HL-60/S4 (cell line): ENCODE results near the gene SPECC1.
"Not testable (repeated sequence)": the region's sequence is repeated elsewhere in the genome, so short reads cannot be mapped to it uniquely, and the experiment has no call there.

Experiments used
- in situ Hi-C: fragments of 300-500 bp; cut with MboI; formaldehyde crosslinking; loops from 2 replicates; pipeline ENCODE4 v1.14.3; 2022; ENCODE audit warnings: low sequenced_read_pairs

SPECC1 gene

DNA sequence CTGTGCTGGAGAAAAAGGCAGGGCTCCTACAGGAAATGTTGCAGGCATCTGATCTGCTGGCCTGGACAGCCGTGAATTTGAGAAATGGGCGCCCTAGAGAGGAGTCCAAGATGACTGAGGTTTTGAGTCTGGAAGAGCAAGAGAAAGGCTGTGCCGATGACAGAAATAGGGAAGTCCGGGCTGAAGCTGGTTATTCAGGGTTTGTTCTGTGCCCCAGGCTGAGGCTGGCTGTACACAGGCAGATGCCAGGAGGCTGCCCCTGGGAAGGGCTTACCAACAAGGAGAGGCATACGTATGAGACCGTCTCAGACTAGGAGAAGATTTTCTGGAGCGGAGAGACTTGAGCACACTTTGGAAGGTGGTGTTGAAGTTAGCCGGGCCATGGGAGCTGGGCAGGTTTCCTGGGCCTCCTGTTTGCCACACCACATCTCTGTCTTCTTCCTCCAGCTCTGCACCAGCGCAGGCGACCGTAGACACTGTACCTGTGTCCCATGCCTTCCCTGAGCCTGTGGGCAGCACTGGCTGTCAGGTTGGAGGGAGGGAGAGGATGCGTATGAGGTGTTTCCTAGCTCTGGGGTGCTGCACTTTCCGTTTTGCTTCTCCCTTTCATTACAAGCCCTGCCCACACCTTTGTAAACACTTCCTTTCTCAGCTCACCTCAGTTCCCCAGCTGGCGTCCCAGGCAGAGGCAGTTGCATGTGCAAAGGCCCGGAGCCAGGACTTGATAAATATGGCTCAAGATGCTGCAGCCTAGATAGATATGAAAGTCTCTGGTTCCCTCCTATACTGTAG, 80.8 kb downstream of the SPECC1 start:
- in situ Hi-C loops, result no loop called here

DNA sequence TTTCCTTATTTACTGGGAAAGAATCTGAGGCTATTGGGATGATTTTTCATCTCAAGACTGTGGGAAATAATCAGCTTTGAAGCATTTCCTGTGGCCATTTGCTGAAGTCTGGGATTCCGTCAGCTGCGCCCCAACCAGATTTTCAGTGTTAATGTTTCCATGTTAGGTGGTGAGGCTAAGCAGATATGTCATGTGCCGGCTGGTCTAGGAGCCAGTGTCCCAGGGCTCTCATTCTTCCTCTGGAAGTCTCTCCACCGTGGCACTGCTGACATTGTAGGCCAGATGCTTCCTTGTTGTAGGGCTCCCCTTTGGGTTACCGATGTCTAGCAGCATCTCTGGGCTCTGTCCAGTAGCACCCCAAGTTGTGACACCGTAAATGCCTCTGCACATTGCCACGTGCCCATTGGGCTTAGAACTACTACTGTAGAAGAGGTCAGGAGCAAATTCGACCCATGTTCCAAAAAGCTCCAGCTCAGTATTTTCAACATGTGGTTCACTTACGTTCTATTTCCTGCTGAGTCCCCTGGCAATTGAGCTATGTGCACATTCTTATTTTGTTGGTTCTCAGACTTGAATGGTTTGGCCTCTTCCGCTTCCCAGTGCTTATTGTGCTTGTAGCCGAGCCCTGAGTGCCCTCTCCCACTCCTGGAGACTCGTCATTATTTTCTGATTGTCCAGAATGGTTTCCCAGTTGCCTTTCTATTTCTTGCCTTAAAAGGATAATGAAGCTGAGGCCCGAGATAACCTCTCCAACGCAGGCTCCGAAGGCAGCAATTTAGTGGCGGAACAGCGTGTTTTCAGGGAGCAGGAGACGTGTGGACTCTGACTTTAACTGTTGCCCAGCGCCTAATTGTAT, 82.2 kb downstream of the SPECC1 start:
- in situ Hi-C loops, result no loop called here

DNA sequence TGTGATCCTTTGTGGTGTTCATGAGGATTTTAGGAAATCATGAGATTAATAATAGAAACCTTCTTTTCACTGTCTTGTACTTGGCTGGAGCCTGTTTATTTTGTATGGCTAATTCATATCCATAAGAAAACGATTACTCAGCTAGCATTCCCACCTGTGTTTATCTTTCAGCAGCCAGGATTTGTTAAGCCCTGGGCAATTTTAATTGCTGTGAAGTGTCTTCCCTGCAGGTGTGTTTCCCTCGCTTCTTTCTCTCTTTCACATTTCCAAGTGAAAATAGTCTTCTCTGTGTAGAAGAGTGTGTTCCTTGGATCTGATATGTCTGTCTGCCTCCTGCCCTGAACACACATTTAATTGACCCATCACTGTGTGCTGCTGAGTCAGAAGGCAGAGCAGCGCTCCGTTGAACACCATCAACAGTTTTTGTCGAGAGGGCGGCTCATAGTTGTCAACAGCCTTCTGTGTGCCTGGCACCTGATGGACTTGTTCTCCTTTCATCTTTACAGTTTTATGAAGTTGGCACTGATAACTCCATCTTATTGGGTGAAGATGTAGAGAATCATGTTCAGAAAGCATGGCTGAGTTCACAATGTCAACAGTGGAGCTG, 83.2 kb downstream of the SPECC1 start:
- in situ Hi-C loops, result no loop called here

DNA sequence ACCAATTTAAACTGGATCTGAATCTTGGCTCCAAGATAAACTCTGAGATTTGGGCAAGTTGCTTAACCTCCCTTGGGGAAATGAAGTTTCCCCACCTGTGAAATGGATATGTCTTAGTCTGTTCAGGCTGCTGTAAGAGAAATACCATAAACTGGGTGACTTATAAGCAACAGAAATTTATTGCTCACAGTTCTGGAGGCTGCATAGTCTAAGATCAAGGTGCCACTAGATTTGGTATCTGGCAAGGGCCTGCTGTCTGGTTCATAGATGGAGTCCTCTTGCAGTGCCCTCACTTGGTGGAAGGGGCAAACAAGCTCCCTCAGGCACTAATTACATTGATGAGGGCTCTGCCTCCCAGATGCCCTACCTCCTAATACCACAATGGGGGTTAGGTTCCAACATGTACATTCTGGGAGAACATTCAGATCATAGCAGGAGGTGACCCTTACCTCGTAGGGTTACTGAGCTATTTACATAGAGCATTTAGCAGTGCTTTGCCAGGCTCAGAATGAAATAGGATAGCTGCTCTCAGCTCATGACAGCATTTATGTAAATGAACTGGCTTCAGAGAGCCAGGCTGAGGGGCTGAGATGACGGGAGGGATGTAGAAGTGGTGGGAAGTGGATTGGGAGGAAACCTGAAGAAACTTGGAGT, 83.9 kb downstream of the SPECC1 start:
- in situ Hi-C loops, result no loop called here

DNA sequence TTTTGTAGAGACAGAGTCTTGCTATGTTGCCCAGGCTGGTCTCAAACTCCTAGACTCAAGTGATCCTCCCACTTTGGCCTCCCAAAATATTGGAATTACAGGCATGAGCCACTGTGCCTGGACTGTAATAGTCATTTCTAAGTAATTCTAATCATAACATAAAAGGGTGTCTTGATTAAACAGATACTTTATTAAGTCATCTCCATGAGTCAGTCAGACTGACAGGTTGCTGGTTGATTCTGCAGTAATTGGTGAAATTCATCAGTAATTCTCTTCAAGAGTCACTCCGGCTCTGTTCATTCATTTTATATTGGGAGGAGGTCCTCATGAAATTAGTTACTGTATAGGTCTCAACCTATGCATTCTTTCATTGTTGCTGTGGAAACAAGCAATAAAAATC, 85.6 kb downstream of the SPECC1 start:
- in situ Hi-C loops, result no loop called here

DNA sequence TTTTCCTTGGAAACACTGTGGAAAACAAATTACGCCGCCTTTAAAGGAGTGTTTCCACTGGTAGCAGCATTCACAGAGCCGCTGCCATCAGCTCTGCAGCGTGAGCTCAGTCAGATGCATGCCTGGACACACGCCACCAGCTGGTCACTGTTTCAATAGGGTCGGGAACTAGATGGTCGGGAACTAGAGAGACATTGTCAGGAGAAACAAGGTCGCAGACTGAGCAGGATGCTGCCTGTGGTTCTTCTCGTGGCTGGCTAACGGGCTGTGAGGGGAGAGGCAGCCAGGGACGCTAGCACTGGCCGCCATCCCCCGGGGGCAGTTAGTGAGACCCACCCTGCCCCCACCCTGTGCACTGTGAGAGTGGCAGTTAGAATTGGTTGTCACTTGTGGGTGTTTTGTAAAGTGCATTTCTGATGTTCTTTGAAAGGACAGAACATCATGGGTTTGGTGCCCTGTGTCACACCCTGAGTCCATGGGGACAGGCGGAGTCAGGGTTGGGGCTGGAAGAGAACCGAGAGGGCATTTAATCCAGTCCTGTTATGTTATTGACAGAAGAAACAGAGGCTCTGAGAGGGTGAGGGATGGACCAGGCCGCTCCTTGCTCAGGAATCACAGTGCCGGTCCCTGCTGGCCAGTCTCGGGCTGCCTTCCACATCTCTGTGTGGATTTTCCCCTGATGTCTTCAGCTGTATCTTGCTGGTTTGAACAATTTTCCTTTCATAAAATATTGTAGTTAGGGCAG, 86.3 kb downstream of the SPECC1 start:
- in situ Hi-C loops, result no loop called here

DNA sequence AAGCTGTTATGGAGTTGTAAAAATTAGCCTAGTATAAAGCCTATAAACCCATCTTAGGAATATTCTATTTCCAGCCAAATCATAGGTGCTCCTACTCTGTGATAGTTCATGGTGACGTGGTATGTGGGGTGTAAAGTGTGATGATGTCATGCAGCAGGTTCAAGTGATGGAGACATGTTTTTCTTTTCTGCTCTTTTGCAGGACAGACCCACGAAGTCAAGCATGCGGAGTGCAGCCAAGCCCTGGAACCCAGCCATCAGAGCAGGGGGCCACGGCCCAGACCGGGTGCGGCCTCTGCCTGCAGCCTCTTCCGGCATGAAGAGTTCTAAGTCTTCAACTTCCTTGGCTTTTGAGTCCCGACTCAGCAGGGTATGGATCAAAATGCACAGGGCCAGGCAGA, 87.3 kb downstream of the SPECC1 start:
- in situ Hi-C loops, result no loop called here

DNA sequence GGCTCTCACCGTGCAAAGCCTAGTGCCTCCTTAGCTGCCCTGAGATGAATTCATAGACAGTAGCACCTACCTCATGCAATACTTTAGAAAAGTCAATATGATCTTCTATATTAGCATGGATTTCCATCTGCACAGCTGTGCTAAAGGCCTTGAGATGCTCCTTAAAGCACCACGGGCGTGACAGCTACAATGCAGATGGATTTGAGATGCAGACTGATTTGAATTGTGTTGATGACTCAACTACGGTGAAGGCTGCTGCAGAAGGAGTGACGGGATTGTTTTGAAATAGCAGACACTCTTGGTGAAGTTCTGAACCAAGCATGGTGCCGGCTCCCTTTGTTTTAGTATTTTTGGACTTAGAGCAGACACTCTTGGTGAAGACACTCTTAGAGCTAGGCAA, 88.2 kb downstream of the SPECC1 start:
- in situ Hi-C loops, result no loop called here

DNA sequence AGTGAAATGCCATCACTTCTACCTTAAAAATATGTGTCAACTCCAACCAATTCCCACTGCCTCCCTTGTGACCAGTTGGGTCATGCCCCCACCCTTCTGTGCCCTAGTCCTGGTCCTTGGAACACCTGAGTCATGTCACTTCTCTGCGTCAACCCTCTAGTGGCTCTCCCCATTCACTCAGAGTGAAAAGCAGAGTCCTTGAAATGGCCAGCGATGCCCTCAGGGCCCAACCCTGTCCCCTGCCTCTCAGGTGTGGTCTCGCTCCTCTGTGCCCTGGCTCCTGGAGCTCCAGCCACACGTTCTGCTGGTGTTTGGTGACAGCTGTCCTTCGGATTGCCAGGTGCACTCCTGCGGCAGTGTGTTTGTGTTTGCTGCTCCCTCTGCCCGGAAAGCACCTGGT, 89.2 kb downstream of the SPECC1 start:
- in situ Hi-C loops, result no loop called here

DNA sequence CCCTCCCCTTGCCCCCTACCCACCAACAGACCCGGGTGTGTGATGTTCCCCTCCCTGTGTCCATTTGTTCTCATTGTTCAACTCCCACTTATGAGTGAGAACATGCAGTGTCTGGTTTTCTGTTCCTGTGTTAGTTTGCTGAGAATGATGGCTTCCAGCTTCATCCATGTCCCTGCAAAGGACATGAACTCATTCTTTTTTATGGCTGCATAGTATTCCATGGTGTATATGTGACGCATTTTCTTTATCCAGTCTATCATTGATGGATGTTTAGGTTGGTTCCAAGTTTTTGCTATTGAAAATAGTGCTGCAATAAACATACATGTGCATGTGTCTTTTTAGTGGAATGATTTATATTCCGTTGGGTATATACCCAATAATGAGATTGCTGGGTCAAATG, 91.6 kb downstream of the SPECC1 start:
- in situ Hi-C loops, result not testable (repeated sequence)

DNA sequence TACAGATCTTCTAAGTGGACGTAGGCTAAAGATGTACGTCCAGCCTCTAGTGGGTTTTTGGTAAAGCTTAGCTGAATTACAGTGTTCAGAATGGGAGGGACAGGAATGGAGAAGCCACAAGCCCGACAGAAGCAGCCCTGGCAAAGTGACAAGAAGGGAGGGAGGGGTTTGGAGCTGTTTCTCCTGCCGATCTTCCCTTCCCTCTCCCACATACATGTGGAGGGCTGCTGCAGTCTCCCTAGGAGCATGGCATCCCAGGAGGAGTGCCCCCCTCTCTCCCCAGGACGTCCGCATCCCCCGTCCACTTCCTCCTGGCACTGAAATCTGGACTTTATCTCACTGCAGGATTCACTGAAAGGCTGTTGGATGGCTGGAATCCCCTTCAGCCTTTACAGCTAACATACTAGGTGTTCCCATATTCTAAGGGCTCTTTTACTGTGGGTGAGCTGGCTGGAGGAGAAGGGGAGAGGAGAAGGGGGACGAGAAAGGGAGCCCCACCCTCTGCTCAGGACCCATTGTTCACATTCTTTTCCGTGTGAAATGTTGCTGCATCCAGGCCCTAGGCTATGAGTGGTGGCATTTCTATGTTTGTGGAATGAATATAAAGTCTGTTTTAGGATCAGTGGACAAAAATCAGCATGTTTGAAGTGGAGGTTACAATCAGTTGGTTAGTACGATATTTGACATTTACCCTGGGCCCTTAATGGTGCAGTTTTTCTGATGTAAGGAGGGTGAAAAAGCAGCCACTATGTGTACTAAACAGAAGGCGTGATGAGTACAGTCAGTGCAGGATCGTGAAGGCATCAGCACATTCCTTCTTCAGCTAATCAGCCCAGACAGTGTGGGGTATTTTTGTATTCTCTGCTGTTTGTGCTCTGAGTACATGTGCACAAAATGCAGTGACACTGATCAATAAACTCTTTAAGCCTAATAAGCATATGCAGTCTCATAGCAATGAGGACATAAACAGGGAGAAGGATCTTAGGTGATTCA, 94.6 kb downstream of the SPECC1 start:
- in situ Hi-C loops, result no loop called here

DNA sequence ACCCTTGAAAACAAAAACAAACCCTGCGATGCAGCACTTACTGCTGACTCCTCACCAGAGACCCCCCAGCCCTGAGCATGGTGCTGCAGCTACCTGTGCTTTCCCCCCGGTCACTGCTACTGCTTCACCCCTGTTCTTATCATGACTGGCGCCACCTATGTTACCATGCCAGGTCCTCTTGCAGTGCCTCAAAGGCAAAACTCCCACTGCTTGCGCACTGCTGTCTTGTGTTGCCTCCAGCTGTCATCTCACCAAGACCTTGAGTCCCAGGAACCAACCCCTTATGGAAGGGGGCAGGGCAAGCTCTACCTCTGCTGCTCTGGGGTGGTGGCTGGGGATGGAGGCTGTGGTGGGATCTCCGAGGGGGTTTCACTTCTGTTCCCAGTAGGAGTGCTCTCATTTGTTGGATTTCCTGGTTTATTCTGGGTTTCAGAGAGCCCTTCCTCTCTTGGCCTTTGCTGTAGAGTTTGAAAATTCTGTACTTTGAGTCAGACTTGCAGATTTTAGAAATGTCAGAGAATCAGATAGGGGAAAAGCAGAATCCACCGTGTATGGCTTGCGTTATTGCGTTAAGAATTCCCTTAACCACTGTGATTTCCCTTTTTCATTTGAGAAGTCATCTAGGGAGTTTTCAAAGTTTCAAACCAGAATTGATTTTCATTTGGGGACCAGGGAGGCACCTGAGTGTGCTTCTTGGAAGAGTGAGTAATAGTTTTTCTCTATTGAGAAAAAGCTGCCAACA, 96.6 kb downstream of the SPECC1 start:
- in situ Hi-C loops, result no loop called here

DNA sequence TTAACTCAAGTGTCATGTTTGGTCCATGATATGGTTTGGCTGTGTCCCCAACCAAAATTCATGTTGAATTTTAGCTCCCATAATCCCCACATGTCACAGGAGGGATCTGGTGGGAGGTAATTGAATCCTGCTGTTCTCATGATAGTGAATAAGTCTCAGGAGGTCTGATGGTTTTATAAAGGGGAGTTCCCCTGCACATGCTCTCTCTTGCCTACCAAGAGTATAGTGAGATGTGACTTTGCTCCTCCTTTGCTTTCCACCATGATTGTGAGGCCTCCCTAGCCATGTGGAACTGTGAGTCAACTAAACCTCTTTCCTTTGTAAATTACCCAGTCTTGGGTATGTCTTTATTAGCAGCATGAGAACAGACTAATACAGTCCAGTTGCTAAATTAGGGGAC, 97.3 kb downstream of the SPECC1 start:
- in situ Hi-C loops, result not testable (repeated sequence)

DNA sequence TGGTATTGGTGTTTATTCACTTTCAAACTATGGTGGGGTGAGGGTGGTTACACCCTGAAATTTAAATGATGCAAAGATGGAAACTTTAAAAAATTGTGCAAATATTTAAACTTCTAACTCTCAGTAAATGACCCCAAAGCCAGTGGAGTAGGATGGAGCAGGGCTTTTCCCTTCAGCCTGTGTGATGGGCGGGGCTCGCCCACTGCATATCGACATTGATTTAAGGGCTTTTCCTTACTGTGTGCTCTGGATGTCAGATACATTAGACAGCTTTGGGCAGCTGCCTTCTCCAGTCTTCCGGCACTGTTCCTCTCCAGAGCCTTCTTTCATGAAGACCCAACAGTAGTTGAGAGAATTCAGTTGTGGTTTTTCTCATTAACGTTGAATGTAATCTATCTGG, 99.9 kb downstream of the SPECC1 start:
- in situ Hi-C loops, result no loop called here

DNA sequence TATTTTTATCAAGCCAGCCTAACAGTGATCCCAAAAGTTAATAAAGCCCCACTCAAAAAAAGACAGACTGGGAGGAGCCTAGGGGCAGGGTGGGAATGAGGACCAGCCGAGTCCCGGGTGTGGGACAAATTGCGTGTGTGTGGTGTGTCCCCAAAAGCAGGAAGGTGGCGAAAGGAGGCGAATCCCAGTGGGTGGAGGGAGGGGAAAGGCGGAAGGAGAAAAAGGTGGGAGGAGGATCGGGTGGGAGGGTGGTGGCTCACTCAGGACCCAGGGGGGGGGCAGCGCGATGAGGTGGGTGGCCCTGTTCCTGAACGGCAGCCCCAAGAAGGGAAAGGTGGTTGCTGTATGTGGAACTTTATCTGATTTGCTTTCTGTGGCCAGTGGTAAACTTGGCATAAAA, 102.4 kb downstream of the SPECC1 start:
- in situ Hi-C loops, result loop anchor here (10.0 kb wide), 1 partner anchor 127 kb away; no protein-coding TSS in a partner anchor

DNA sequence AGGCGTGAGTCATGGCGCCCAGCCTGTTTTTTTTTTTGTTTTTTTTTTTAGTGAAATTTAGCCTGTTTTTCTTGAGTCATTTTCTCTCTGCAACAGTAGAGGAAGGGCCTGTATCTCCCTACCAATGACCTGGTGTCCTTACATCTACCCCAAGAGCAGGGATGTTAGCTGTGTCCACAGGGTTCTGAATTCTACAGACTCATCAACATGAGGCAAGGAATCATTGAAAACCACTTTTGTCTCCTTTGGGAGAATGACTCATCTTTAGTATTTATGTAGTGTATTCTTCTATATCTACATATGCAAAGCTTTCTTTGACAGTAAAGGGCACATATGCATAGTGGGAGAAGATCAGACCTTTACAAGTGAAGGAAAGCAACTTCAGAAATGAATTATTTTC, 105.3 kb downstream of the SPECC1 start:
- in situ Hi-C loops, result loop anchor here (10.0 kb wide), 1 partner anchor 130 kb away; no protein-coding TSS in a partner anchor

DNA sequence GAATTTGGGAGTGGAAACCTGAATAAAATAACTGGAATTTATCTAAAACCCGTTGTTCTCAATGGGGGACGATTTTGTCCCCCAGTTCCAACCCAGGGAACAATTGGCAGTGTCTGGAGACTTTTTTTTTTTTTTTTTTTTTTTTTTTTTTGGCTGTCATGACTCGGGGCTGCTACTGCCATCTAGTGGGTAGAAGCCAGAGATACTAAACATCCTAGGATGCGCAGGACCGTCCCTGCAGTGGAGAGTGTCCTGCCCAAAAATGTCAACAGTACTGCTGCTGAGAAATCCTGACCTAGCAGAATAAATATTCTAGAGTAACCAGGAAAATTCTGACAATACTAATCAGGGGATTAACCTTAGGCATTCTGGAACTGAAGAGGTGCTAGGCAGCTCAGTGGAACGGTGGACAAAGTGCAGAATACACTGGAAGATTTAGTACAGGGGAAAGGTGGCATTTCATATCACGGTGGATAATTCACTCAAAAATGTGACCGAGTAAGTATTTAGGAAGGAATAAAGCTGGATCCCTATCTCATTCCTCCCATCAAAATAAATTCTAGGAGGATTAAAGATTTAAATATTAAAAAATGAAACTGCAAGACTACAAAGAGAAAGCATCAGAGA, 107.6 kb downstream of the SPECC1 start:
- in situ Hi-C loops, result loop anchor here (10.0 kb wide), 1 partner anchor 132 kb away; no protein-coding TSS in a partner anchor

DNA sequence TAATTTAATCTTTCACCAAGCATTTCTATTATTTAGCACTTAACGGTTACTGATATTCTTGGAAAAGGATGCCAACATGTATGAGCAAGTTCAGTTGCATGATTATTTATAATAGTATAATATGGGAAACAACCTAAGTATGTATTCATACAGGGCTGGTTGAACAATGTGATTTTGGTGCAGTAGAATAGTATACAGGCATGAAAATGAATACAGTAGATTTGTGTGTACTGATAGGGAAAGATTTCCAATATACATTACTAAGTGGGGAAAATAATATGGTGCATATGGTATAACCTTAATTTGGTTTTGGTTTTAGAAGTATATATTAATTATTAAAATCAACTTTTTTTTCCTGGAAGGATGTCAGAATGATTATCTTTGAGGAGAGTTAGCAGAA, 109.1 kb downstream of the SPECC1 start:
- in situ Hi-C loops, result loop anchor here (10.0 kb wide), 1 partner anchor 133 kb away; no protein-coding TSS in a partner anchor
